ENCODE results near the gene AGPAT2.

Gene AGPAT2

GRCh38 chr9:136687721-136688223 is 515 bp upstream of the AGPAT2 start:
- no peak for DNase-seq

- no peak for DNase-seq
These were observed 793 bp downstream of the AGPAT2 start for GRCh38 chr9:136686534-136686793.

DNA sequence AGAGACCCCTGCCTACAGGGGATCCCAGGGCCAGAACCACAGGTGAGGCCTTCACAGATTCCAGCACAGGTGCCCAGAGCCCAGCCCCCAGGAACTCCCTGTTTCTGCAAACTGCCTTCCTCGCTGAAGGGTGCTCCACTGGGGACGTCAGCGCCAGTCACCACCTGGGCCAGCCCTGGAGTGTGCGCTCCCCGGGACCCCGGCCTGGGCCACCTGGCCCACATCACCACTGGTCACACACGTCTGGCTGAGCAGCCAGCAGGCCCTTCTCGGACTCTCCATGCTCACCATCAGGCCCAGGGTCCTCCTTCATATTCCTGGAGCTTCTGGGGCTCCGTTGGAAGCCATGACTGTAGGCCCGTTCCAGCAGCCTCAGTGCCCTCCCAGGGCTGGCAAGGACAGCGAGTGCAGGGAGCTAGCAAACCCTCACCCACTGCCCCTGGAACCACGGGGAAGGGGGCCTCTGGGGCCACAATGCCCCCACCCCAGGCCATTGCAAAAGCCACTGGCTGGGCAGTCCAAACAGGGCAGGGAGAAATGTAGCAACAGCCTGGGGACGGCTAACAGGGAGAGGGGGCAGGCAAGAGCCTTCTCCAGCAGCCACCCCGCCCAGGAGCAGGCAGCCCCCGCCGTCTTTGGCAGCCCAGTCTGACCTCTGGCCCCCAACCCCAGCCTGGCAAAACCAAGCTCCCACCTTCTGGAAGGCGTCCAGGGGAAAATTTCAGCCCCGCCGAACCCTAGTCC is 1.3 kb downstream of the AGPAT2 start:
- DNase-seq: no peak

DNA sequence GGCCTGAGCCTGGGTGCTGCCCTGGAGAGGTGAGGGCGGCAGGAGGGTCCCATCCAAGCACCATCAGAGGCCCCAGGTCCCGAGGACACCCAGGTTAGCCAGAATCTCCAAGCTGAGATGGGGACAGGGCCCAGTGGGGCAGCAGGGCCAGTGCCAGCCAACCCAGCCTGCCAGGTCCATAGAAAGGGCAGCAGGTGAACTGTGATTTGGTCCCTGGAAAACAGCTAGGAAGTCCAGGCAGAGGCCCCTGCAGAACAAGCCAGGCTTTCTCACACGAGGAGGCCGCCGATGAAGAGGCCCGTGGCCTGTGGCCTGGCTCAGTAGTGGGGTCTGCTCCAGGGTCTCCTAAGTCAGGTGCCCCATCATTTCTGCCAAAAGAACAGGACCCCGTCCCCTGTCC is 2.0 kb downstream of the AGPAT2 start:
- DNase-seq: no peak

GRCh38 chr9:136684799-136685198 is 2.5 kb downstream of the AGPAT2 start:
- DNase-seq: no peak

DNA sequence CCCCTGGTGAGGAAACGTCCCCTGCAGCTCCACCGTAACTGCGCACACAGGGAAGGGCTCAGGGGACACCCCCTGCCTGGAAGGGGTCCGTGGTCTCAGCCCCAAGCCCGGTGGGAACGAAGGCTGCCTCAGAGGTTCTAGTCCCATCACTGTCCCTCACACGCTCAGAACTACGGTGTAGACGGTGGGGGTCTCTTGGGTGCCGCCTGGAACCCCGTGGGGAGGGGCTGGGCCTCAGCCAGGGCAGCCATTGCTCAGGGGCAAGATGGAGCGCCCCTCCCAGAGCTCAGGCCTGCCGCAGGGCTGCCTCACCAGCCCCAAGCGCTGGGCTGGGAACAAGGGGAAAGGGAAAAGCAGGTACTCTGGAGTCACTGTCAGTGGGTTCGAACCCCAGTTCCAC is 2.9 kb downstream of the AGPAT2 start:
- no peak for DNase-seq

DNA sequence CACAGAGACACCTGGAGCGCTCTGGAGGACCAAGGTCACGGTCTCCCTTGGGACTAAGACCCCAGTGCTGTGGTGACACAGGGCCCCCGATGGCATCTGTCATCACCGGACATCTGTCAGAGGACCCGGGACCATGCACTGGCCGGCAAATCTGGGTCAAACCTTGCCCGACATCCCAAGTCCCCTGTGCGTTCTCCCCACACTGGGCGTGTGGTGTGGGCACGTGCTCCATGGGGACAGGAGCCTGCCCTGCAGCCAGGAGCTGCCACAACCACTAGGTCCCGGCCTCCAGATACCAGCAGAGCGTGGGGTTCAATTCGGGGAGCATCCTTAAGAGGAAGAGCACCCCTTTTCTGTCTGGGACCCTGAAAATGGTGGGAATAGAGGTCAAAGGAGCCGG is 3.5 kb downstream of the AGPAT2 start:
- no peak for DNase-seq

- DNase-seq: no peak
These were observed 4.0 kb downstream of the AGPAT2 start for GRCh38 chr9:136683173-136683745.

DNA sequence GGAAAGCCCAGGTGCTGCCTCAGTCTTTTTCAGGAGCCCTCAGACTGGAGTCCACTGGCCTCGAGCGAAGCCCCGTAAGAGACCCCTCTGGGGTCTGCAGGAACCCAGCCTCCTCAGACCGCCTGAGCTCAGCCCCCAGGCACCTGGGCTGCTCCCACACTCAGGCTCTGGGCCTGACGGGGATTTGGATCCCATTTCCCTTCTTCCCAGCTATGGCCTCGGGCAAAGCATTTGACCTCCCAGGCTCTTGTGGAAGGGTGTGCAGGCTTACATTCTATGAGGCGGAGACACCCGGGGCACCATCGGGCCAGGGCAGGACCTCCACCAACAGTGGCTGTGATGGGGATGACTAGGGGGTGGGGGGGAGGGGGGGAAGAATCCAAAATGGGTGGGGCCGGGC is 4.5 kb downstream of the AGPAT2 start:
- no peak for DNase-seq

- DNase-seq: no peak
These were observed 5.1 kb downstream of the AGPAT2 start for GRCh38 chr9:136681945-136682699.

DNA sequence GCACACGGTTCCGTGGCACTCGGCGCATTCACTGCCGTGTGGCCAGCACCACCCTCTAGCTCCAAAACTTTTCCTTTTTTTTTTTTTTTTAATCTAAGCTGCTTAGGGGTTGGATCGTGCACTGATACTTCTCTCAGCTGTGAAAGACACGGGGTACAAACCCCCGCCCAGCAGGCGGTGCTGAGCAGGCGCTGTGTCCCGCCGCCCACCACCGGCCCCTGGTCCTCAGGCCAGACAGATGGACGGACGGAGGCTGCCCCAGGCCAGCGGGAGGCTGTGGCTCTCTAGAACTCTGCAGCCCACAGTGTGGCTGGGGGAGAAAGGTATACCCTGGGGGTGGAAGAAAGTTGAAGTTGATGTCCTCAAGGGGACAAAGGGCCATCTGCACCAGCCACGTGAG is 6.2 kb downstream of the AGPAT2 start:
- DNase-seq: no peak

- DNase-seq: no peak
These were observed 7.8 kb downstream of the AGPAT2 start for GRCh38 chr9:136679431-136679941.

DNA sequence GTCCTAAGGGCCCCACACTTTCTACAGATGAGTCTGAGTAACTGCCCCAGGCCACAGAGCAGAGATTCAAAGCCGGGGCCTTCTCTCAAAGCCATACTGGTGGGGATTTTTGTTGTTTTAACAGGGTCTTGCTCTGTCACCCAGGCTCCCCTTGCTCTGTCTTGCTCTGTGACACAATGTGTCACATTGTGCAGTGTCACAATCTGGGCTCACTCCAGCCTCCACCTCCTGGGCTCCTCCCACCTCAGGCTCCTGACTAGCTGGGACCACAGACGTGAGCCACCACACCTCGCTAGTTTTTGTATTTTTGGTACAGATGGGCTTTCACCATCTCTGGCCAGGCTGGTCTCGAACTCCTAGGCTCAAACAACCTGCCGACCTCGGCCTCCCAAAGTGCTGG is 8.6 kb downstream of the AGPAT2 start:
- DNase-seq: no peak

GRCh38 chr9:136678034-136678433 is 9.2 kb downstream of the AGPAT2 start:
- no peak for DNase-seq

- DNase-seq: no peak
These were observed 10.2 kb downstream of the AGPAT2 start for GRCh38 chr9:136676920-136677686.

- no peak for DNase-seq
These were observed 10.9 kb downstream of the AGPAT2 start for GRCh38 chr9:136676297-136676794.

DNA sequence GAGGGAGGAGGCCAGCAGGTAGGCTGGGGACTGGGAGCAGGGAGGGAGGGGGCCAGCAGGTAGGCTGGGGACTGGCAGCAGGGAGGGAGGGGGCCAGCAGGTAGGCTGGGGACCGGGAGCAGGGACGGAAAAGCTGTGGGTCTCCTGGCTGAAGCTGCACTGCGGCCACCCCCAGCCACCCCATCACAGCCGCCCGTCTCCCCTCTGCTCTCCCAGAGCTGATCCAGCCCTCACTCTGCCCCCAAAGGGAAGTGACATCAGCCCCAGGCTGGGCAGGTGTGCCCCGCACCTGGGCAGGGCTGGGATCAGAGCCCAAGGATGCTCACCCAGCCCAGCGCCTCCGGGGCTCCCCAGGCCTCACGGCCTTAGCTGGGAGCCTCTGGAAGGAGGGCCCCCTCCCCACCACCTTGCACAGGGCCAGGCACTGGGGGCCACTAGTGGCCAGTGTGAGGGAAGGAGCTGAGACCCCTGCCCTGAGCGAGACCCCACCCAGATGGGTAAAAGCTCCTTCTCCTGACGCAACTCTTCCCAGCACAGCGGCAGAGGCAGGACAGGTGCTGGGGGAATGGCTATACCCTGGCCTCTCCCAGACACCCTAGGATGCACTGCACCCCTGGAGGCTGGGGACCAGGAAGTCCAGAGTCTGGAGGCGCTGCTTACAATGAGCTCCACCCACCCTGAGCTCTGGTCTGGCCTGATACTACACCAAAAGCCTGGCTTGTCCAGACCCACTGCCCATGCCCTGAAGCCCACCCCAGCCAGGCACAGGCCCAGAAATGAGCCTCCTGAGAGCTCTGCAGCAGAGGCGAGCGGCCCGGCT is 11.6 kb downstream of the AGPAT2 start:
- DNase-seq: no peak

DNA sequence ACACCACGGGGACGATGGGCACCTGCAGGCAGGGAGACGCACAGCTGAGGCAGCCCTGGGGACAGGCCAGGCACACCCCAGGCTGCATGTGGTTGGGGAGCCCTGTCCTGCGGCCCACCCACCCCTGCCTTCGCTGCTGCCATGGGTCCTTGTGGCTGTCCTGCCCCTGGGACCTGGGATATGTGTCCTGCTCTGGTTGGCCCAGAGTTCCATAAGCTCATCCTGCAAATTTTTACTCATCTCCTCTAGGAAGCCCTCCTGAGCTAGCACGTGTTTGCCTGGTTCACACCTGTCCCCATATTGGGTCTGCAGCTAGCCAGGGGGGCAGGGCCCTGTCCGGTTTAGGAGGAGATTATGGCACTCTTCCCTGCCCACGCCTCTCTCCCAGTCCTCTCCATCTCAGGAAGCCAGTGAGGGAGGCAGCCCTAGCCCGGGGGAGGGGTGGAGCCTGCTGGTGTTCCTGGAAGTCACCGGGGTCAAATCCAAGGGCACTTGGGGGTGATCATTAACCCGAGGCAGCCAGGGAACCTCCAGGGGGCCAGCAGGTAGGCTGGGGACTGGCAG is 12.4 kb downstream of the AGPAT2 start:
- no peak for DNase-seq

DNA sequence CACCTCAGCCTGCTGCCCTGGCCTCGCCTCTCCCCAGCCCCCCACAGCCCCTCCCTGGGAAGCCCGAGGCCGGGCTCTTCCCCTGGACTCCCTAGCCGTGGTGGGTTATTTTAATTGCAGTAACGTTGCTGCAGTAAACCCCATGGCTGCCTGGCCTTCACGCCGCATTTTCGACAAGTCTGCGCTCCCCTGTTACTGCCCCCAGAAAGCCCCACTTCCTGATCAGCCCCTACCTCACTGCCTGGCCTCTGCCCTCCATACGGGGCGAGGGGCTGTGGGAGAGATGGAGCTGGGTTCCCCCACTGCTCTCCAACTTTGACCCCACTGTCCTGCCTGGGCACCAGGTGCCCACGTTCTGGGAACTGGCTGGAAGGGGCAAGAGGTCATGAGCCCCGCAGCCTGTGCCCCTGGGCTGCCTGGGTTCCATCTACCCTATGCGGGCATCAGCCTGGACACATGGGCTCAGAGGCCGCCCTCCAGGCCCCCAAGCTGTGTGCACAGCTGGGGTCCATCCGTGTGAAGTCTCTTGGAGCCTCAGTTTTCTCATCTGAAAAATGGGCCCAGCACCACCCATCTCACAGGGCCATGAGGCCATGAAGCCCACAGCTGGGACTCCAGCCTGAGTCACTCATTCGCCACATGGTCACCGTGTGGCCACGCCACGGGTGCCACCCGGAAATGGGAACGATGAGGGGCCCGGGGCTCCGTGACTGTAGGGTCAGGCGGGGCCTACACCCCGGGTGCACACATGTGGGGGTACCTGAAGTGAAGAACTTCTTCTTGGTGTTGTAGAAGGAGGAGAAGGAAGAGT is 13.1 kb downstream of the AGPAT2 start:
- DNase-seq: no peak

GRCh38 chr9:136673088-136673974 is 13.9 kb downstream of the AGPAT2 start:
- no peak for DNase-seq
